Hepatic stellate cell (primary cell): Measurements from ENCODE around the gene SSH2.
"Not testable (repeated sequence)": the region's sequence is repeated elsewhere in the genome, so short reads cannot be mapped to it uniquely, and the experiment has no call there.

ENCODE experiments used
- DNase-seq: peaks from one replicate; pipeline ENCODE4 v3.0.0; 2011; ENCODE audit warnings: low spot score

Gene SSH2

DNA sequence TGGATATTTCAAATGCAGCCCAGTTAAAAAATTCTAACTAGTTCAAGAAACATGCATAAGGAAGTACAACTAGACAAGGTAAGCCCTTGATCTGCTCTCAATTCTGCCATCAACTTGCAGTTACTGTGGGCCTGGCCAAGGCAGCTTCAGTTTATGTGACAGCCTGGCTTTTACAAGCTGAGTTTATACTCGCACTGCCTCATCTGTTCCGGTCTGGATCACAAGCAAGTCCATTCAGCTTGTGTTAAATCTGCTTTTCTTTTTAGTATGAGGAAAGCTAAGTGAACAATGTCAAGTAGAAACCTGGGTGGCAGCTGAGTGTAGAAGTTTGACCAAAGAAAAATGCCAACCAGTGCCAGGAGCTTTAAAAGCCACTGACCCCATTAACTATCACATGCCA, 230.7 kb downstream of the SSH2 start:
- DNase-seq: no peak

DNA sequence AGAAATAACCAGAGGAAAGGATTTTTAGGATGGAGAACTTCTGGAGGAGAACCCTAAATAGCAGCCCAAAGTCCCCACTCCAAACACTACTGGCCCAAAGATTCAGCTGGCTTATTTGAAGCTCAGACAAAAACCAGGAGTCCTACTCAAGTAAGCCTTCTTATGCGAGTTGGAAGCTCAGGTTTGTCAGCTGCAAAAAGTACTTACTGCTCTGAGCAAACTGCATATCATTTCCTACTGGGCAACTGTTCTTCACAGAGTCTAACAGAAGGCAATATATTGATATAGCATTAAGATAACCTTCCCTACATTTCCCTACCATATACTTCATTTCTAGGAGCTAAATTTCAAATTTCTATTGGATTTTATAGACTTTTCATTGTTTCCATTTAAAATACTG, 231.2 kb downstream of the SSH2 start:
- no peak for DNase-seq

DNA sequence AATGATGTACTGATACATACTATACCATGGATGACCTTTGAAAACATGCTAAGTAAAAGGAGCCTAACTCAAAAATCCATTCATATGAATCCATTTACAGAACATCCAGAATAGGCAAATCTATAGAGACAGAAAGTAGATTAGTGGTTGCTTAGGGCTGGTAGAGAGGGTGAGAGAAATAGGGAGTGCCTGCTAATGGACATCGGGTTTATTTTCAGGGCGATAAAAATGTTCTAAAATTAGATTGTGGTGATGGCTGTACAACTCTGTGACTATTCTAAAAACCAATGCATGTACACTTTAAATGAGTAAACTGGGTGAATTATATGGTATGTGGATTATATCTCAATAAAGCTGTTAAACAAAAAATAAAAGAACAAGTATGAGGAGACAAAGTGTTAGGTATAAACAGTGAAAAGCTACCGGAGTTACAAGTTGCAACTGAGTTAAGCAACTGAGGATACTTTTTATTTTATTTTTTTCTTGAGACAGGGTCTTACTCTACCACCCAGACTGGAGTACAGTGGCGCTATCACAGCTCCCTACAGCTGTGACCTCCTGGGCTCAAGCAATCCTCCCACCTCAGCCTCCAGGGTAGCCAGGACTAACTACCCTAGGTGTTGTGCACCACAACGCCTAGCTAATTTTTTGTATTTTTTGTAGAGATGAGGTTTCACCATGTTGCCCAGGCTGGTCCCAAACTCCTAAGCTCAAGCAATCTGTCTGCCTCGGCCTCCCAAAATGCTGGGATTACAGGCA, 231.8 kb downstream of the SSH2 start:
- DNase-seq: no peak

DNA sequence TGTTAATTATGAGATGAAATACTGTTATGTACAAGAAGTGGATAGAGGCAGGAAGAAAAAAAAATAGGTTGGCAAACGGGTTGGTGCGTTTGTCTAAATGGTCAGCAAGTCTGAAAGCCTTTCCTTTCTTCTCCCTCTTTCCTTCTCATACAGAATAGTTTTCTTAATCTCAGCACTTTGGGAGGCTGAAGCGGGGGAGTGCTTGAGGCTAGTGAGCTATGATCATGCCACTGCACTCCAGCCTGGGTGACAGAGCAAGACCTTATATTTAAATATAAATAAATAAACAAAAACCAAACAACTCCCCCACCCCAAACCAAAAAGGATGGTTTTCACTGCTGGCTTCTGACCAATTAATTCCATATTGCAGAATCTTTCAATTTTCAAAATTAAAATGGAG, 232.7 kb downstream of the SSH2 start:
- DNase-seq: no peak

DNA sequence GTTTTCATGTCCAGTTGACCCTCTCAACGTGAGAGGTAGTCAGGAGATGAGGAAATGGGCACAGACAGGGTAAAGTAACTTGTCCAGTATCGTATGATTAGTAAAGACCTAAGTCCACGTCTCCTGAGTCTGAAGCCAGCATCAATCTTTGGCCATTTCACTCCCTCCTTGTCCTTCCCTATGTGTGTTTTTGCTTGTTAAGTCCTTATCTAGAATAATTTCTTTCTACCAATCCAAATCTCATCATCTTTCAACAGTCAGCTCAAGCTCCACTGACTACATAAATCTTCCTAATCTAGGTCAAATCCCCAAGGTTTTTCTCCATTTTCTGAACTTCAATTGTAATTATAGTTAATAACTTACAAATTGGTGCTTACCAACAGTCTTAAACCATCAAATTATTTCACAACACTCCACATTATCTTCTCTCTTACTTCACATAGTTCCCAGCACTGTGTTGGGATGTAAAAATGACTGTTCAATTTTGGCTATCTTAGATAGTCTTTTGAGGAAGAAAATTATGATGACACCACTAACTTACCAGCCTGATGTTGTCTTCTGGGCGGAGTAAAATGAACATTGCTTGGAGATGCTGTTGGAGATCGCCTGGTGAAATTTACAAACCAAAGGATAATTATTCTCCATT, 235.0 kb downstream of the SSH2 start:
- DNase-seq: no peak

DNA sequence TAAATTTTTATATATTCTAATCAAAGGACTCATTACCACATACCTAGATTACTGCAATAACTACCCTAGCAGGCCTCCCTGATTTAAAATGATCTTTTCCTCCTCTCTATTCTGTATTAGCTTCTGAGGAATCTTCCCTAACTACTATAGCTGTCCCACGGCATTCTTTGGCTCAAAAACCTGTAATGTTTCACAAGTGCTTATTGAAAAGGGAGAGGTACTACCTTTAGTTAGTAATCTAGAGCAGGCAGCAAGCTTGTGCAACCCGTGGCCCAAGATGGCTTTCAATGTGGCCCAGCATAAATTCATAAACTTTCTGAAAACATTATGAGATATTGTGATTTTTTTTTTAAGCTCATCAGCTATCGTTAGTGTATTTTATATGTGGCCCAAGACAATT, 236.3 kb downstream of the SSH2 start:
- no peak for DNase-seq

DNA sequence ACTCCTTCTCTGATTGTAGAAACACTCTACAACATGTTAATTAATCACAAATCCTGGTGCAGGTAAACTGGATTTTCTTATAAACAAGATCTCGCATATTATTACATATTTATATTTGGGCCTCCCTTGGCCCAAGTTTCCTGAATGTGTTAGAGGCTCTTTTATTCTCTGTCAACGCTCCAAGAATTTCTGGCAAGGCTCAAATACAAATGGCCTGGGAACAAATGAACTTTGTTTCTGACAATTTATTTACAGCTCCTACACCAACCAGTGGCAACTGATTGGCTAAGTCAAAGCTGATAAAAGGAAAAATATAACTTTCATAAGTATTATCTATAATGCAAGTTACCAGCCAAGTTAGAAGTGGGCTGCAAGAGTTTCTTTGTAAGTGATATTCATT, 242.4 kb downstream of the SSH2 start:
- DNase-seq: no peak

DNA sequence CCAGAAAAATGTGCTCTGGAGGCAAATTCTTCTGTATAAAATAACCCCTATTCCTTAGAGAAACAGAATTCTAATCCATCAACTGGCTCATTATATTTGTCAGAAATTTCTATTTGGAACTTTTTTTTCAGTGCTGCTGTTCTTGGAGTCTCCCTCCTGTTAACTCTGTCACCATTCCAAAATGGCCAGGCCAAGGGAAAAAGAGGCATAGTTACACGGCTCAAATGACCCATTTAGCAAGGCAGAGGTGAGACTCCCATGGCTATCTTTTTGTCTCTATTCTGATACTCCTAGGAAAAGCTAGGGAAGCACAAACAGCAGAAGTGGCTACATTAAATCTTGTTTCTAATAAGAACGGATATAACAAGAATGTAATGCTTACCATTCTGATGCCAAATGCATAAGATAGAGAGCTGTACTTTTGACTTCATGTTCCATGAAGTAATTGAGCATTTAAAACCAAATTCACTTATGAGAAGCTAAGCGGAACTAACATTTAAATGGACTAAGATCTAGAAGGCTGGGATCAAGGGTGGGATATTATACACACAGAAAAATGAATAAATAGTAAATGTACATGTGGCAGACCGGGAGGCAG, 242.9 kb downstream of the SSH2 start:
- DNase-seq: no peak

DNA sequence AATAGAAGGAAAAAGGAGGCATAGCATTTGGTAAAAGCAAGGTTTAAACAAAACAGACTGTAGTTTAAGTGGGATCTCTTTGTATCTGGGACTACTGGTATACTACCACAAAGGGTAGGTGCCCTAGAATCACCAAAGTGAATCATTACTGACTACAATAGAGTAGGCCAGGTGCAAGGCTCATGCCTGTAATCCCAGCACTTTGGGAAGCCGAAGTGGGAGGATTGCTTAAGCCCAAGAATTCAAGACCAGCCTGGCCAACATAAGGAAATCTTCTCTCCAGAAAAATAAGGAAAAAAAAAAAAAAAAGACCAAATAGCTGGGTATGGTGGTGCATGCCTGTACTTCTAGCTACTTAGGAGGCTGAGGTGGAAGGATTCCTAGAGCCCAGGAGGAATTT, 246.5 kb downstream of the SSH2 start:
- DNase-seq: no peak

DNA sequence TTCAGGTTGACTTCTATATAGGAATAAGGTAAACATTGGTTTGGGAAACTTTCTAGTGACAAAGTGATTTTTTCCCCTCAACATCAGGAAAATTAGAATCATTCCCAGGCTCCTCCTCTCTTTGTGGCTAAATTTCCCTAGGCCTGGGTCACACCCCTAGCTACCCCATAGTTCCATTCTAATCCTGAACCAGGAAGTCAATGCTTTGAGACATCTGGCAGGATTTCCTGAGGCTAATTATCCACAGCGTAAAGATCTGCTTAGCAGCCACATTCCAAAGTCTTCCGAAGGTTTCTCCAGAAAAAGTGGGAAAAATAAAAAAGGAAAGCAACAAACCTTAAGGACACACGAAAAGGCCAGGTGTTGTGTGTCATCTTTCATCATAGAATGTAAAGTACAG, 247.0 kb downstream of the SSH2 start:
- no peak for DNase-seq

DNA sequence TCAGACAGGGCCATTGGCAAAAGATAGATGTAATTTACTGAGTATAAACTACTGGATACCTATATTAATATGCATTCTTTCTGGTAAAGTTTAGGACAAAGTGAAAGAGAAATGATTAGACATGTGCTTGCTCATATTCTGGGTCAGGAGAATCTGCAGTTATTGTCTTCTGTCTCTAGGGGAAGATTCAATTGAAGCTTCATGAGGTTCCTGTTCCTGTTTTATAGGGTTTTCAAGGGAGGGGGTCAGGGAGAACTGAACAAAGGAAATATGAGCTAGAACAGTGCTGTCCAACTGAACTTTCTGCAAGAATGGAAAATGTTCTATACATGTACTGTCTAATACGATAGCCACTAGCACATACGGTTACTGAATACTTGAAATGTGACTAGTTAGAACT, 248.0 kb downstream of the SSH2 start:
- no peak for DNase-seq

DNA sequence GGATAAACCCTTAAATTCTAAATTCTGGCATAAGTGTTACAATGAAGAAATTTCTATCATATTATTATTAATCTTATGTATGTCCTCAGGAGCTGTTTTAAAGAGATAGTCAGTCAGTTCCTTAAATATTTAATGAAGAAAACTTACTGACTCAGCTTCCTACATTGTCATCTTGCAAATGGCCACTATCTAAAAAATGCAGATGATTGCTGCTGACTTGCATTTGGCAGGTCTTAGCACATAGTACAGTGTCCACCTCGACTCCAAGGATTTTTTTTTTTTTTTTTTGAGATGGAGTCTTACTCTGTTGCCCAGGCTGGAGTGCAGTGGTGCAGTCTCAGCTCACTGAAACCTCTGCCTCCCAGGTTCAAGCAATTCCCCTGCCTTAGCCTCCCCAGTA, 252.2 kb downstream of the SSH2 start:
- no peak for DNase-seq

DNA sequence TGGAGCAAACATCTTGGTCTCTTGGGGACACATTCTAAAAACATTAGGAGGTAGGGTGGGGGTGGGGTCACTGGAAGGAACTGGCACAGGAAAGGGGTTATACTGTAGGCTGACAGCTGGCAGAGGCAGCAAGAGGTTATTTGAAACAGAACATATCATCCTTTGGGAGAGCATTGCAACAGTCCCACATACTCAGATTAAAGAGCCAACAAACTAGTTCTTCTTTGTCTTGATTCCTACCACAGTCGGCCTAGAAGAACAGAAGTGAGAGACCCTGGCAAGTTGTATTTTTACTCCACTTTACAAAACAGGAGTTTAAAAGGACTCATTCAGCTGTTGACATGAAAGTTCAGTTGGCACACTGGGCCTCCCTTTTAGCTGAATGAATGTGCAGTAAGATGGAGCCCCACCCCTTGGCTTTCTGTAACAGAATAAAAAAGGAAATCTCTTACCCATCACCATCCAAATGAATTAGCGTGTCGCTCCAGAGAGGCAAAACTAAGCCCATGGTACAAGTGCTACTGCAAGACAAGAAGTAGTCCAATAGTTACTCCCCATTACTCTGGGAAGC, 252.7 kb downstream of the SSH2 start:
- DNase-seq: no peak

DNA sequence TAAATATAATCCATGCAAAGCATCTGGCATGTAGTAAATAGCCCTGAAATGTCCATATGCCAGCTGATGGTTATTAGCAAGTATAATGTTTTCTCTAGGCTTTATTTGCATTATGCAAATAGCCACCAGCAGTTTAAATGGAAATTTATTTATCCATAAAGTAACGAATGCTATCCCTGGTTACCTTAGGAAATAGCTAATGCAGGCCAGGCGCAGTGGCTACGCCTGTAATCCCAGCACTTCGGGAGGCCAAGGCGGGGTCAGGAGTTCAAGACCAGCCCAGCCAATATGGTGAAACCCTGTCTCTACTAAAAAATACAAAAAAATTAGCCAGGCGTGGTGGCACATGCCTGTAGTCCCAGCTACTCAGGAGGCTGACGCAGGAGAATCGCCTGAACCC, 254.1 kb downstream of the SSH2 start:
- not testable (repeated sequence) for DNase-seq

DNA sequence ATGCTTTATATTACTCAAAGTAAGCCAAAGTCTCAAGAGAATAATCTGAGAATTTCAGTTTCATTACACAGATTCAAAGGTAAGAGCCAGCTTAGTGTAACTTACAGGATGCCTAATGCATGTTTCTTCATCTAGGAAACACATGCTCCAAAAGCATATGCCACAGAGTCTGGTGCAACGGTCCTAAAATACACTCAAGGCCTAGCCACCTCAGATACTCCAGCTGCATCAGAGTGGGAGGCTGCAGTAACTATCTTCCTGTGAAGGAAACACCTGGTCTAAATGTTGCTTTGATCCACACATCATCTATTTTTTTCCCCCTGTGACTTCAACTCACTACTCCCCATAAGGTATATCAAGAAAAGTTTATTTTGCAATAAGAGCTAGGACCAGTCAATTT, 255.7 kb downstream of the SSH2 start:
- no peak for DNase-seq

DNA sequence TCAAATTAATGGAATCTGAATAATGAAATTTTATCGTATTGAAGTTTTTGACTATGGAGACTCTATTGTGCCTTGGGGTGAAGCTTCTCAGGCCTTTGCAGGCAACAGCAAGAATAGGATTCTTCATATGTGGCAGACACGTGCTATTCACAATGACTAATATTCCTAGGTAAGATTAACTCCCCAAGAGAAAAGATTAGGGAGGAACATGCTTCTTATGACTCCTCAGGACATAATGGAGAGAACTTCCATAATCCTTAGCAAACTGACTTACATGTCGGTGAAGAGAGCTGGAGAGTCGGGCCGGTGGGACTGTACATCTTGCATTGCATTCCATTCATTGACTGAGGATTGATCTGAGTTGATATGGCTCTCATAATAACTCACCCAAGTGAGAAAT, 258.4 kb downstream of the SSH2 start:
- no peak for DNase-seq

DNA sequence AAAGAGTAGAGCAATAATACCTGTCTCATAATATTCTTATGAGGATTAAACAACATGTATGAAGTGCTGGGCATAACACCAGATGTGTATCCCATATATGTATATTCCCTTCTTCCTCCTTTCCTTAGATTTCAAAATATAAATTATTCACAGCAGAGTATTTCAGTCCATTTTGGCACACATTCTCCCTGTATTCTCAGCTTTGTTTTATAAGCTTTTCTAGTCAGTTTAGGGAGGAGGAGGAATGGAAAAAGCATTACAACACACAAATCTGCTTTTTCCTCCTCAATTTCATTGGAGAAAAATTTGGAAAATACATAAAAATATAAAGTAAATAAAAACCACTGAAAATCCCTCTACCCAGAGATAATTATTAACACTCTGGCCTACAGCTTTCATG, 260.8 kb downstream of the SSH2 start:
- DNase-seq: no peak

DNA sequence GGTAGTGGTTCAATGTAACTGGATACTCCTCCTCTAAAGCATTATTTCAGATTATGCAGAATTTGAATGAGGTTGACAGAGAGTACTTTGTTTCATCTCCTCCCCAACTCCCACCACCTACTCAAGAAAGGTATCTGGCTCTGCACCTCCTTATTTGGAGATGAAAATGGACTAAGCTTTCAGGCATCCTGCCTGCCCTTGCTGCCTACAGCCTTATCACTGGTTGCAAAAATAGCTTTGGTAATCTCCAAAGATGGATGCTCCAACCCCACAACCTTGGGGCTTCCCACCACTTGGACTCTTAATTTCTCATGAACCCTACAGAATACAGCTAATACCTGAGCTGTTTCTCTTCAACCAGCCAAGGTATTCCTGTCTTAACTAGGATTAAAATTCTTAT, 262.1 kb downstream of the SSH2 start:
- no peak for DNase-seq

DNA sequence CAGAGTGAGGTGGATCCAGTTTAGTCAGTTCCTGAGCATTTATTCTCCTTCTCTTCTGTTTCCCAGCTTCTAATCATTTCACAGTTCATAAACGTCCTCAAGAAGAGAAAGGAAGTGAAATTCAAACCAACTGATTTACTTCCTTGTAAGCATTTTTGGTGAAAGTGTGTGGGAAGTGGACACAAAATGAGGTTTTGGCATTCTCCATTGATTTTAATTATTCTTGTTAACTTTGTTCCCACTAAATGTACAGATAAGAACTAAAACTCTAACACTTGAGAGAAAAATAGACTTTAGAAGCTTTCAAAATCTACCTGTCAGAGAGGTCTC, 264.6 kb downstream of the SSH2 start:
- no peak for DNase-seq

DNA sequence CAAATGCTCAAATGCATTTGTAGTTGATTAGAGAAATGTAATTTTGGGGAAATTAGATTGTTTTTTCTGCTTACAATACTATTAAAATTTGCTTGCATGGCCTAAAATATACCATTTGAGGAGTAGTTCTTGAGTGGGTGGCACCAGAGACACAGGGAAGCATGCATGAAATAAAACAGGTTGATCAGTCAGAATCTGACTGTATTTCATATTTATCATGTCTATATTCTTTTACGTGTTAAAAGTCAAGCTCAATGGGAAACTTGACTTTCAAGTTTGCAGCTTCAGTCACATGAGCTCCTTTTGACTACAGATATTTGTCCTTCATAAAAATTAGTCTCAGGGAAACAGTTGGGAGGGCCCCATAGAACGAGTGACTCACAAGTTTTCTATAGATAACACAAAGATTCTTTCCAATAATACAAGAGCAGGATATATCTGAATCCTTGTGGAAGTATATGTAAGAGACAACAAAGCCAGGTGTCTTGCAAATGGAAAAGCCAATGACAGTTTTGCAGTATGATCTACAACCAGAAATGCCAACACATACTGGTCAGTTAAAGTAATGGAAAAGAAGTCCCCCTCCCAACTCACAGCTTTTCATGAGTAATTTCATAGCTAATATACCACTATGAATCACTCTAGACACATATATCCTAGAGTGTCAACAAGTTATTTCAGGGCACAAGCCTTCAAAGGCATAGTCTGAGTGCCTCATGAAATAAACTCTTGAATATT, 265.1 kb downstream of the SSH2 start:
- no peak for DNase-seq

DNA sequence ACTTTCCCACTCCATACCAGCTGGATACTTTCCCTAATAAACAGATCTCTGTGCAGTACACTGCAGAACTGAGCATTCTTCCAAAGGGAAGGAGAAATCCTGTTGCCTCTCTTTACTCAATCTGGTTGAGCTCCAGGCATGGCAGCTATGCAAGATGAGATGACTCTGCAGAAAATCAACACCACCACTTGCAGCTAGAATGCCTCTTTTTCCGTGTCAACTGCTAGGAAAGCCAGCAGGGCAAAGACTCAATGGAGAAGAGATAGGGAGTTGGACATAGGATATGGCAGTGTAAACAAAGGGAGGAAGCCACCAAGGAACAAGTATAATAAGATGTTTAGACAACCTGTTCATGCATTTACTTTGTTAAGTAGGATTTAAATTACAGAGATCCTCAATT, 266.9 kb downstream of the SSH2 start:
- no peak for DNase-seq

DNA sequence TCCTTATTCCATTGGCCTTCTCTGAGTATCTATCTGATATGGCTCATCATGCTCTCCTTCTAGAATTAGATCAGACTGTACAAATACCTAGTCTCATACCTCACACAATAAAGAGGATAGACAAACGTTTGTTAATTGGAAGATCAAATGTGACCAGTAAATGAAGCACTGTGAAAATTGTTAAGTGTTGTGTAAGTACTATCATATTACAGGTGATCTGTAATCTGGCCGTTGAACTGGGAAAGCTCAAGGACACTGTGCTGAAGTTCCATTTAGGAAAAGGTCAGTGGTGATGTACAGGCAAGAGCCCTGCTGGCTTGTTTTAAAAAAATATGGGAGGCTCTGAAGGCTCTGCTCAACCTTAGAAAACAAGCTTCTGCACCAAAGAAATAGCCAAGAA, 268.8 kb downstream of the SSH2 start:
- DNase-seq: no peak

DNA sequence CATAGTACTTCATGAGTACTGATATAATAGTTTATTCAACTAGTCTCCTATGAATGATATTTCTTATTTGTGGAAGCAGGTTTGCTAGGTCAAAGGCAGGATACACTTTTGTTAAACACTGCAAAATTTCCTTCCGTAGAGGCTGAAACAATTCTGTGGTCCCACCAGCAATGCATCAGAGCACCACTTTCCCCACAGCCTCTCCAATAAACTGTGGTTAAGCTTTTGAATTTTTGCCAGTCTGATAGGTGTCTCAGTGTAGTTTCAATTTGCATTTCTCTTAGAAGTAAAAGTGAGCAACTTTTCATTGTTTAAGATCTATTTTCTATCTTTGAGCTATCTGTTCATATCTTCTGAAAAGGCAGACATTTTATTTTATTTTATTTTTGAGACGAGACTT, 270.9 kb downstream of the SSH2 start:
- no peak for DNase-seq
